HG02642 (cell line): ENCODE results near the gene COPRS.
"Not testable (repeated sequence)": the region's sequence is repeated elsewhere in the genome, so short reads cannot be mapped to it uniquely, and the experiment has no call there.

Source experiments
- ATAC-seq: cut with Tn5 transposase; IDR thresholded peaks from one replicate; pipeline ENCODE4 v1.9.1; 2021; ENCODE audit warnings: mild to moderate bottlenecking; ENCODE audit not compliant: unreplicated experiment, poor library complexity

Gene COPRS

DNA sequence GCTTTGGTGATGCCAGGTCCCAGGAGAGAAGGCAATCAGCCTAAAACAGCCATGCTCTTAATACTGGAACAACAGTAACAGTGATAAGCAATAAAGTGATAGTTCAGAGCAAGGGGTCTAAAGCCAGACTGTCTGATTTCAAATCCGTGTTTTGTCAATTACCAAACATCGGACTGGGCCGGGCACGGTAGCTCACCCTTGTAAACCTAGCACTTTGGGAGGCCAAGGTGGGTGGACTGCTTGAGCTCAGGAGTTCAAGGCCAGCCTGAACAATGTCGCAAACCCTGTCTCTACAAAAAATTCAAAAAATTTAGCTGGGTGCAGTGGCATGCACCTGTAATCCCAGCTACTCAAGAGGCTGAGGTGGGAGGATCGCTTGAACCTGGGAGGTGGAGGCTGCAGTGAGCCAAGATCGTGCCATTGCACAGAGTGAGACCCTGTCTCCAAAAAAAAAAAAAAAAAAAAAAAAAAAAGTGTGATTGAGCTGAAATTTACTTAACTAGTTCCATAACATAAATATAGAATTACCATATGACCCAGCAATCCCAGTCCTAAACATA, 5.1 kb downstream of the COPRS start:
- no peak for ATAC-seq

DNA sequence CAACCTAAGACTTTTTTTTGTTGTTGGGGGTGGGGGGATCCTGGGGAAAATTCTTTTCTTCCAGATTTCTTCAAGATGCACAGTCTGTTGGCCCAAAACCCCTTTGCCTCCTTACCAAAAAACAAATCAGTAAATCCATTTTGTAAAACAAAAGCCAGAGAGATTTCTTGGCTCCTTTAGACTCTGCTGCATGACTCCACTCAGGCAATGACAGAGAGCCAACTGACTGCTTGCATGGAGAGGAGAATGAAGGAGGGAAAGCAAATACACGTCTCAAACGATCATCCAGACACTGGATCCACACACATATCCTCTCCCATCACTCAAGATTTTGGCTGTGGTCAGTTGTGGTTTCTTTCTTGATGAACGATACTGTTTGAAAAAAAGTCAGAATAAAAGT, 13.8 kb downstream of the COPRS start:
- ATAC-seq = no peak

GRCh38 chr17:31843070-31843745, 15.8 kb downstream of the COPRS start:
- no peak for ATAC-seq

DNA sequence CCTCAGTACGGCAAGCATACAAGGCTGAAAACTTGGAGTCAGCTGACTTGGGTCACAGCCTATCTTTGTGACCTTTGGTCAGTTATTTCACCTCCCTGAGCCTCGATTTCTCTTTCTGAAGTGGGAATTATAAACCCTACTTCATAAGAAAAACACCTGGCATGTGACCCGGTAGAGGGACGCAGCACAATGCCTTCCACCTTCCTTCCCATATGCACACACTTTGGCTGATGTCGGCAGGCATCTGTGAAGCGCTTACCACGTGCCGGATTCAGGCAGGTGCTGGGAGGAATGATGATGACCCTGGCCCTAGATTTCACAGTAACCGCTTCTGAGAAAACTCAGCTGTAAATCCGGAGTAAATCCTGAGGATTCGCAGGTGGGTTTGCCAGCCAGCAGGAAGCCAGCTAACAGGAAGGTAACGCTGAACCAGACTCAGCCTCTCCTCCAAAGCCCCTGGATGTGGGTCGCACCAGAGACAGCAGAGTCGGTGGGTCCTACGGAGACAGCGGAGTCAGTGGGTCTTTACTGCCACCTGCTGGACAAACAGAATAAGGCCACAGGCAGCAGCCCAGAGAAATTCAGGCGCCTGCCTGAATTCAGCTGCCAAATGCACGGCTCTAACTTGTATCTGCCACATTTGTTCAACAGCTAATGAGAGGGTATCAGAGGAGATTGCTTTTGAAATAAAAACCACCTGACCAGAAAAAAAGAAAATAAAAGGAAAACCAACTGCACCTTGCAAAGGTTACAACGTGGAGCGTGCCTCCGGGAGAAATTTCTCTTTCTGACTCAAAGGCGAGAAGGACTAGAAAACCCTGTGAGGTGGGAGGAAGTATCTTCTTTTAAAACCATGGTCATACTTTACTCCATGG, 16.6 kb downstream of the COPRS start:
- ATAC-seq = no peak

GRCh38 chr17:31841850-31842194, 17.2 kb downstream of the COPRS start:
- ATAC-seq = no peak

- ATAC-seq = no peak
These were observed 20.3 kb downstream of the COPRS start for GRCh38 chr17:31838636-31839225.

DNA sequence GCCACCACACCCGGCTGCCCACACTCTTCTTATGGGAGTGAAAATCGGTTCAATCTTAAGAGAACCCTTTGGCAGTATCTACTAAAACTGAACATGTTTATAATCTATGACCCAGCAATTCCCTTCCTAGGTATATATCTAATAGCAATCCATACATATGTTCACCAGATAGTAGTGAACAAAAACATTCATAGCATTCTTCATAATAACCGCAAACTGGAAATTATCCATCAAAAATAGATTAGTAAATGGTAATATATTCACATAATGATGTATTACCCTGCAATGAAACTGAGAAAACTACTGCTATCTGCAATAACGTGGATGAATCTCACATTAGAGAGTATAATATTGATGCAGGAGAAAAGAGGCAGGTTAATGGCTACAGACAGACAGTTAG, 23.1 kb downstream of the COPRS start:
- no peak for ATAC-seq

- no peak for ATAC-seq
These were observed 24.6 kb downstream of the COPRS start for GRCh38 chr17:31834448-31834847.

DNA sequence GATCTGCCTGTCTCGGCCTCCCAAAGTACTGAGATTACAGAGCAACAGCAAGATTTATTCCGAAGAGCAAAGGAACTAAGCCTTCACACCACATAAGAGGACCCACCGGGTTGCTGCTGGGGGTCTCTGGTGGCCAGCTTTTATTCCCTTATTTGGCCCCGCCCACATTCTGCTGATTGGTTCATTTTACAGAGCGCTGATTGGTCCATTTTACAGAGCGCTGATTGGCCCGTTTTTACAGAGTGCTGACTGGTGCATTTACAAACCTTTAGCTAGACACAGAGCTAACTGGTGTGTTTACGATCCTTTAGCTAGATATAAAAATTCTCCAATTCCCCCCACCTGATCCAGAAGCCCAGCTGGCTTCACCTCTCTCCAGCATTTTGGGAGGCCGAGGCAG, 26.3 kb downstream of the COPRS start:
- no peak for ATAC-seq

DNA sequence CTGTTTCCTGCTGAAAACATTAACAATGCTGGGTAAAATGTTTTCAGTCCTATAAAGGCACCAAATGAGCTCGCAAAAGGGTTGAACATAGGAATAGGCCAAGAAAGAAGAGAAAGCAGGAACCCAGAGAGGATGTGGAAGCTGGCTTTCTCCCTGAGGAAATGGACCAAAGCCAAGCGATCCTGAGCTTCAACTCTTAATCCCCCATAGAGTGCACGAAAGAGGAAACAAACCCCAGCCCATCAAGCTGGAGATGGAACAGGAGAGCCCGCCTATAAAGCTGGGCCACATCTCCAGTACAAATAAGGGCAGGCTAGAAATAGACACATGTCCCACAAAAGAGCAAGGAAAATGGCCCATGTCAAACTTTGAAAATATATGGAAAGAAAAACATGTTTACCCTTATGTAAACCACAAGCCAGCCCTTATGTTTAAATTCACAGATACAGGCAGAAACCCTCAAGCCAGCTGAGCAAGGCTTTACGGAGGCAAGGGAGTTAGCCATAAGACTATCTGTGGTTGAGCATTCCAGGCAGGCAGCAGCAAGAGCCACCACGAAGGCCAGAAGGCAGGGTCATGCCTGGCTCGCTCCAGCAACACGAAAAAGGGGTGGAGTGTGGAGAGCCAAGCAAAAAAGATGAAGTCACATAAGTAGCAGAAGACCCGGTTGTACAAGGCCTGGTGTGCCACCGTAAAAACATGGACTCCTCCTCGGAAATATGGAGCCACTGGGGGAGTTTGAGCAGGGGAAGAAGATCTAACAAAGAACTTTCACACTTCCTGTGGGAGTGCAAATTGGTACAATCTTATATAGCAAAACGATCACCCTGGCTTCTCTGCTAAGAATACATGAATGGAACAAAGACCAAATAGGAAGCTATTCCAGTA, 27.8 kb downstream of the COPRS start:
- no peak for ATAC-seq

DNA sequence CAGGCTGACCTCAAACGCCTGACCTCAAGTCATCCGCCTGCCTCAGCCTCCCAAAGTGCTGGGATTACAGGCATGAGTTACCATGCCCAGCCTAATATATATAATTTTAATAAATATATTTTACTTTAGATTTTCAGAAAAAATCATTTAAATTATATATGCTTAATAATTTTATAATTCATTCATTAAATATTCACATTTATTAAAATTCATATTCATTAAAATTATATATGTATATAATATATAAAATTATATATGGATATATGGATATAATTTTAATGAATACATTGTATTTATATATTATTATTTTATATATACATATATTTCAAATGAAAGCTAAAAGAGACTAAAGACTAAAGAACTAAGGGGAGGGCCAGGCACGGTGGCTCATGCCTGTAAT, 29.4 kb downstream of the COPRS start:
- no peak for ATAC-seq

- not testable (repeated sequence) for ATAC-seq
These were observed 30.1 kb downstream of the COPRS start for GRCh38 chr17:31828955-31829354.

DNA sequence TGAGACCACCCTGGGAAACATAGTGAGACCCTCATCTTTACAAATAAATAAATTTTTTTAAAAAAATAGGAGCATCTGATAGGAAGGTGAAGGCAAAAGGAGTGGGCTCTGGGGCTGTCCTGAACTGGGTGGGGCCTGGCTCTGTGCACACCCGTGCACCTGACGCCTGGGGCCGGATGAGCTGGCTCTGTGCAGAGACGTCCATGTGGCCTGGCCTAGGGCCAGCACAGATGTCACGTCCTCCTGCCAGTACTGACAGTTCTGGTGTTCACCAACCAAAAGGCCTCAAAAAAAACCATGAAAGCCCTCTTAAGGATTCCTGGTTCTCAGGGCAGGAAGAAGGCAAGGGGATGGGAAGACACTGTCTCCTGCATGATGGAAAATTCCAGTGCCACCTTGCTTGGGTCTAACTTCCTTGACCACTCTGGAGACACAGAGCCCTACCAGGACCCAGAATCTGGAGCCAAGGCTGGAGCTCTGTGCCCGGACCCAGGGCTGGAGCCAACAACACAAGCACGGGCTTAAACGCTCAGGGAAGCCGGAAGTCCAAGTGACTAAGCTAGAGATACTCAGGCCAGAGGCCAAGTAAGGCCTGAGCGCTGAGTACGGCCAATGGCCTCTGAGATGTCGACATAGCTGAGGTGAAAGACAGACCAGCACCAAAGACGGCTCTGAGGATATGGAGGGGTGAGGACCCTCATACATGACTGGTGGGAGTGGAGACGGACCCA, 32.9 kb downstream of the COPRS start:
- ATAC-seq = no peak

- no peak for ATAC-seq
These were observed 34.2 kb downstream of the COPRS start for GRCh38 chr17:31824766-31825360.

GRCh38 chr17:31823014-31823413, 36.0 kb downstream of the COPRS start:
- ATAC-seq = no peak

GRCh38 chr17:31820691-31821435, 38.2 kb downstream of the COPRS start:
- ATAC-seq = no peak

- no peak for ATAC-seq
These were observed 39.5 kb downstream of the COPRS start for GRCh38 chr17:31819578-31819977.

- not testable (repeated sequence) for ATAC-seq
These were observed 40.2 kb downstream of the COPRS start for GRCh38 chr17:31818863-31819262.
